HG03571 (cell line): ENCODE data around the gene CCBE1.

ENCODE experiments used
- ATAC-seq: cut with Tn5 transposase; IDR thresholded peaks from one replicate; pipeline ENCODE4 v1.9.1; 2021; ENCODE audit not compliant: unreplicated experiment

The CCBE1 gene

GRCh38 chr18:59509481-59510442 is 187.5 kb downstream of the CCBE1 start:
- ATAC-seq, result no peak

DNA sequence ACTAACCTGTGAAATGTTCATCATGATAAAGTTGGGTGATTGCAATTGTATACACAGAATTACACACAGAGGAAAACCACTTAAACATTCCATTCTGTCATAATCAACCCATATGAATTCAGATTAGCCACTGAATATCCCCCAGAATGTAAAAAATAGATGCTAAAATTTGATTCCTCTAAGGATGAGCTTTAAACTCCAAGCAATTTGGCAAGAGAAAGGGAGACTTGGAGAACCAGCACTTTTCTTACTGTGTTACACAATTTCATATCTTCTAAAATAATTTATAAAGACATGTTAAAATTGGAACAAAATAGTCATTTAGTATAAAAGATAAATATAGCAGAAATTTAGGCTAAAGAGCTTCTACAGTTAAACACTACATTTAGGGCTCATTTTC is 191.9 kb downstream of the CCBE1 start:
- no peak for ATAC-seq

DNA sequence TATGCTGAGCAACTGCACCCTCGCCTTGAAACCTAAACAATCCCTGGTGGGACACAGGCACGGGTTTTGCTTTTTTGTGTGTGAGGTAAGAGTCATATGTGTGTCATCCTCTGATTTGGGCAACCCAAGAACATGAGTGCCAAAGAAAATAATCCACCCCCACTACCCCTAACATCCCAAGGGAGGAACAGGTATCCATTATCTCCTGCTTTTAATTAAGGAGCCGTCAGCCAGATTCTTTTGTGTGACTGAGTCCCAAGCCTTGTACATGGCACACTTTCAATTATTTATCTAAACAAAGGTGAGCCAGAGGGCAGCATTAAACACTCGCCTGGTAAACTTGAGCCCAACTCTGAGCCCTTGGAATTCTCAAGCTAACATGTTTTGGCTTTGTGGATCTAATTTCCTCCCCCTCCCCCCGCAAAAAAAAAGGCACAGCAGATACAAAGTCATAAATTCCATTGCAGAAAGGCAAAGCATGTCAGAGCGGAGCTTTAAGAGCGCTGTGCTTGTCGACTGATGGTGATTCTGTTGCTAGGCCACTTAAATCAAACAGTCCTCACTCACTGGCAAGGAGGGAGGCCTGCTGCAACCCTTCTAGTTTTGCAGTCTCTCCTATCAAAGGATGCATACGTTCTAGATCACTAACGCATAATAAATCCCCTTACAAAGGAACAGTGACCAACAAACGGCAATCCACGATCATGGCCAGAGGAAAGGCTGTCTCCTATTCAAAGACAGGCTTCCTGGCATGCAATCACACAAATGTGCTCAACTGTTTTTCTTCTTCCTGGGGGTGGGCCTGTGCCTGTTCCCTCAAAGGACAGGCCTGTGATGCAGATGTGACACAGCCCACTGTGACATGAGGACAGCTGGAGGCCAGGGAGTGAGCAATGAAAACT is 194.7 kb downstream of the CCBE1 start:
- no peak for ATAC-seq

DNA sequence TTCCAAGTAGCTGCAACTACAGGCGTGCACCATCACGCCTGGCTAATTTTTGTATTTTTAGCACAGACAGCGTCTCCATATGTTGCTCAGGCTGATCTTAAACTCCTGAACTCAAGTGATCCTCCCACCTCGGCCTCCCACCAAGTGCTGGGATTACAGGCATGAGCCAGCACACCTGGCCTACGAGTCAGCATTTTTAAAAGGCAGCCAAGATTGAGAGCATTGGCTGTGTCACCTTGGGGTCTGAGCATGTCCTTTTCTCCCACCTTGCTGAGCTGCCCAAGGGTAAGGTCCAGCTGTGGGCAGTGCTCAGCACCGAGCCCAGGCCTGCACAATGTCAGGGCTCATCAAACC is 195.3 kb downstream of the CCBE1 start:
- no peak for ATAC-seq

- ATAC-seq, result no peak
Observed at GRCh38 chr18:59500765-59501164, 196.5 kb downstream of the CCBE1 start.

GRCh38 chr18:59498506-59499086 is 198.6 kb downstream of the CCBE1 start:
- no peak for ATAC-seq

GRCh38 chr18:59492756-59493421 is 204.3 kb downstream of the CCBE1 start:
- ATAC-seq, result no peak

DNA sequence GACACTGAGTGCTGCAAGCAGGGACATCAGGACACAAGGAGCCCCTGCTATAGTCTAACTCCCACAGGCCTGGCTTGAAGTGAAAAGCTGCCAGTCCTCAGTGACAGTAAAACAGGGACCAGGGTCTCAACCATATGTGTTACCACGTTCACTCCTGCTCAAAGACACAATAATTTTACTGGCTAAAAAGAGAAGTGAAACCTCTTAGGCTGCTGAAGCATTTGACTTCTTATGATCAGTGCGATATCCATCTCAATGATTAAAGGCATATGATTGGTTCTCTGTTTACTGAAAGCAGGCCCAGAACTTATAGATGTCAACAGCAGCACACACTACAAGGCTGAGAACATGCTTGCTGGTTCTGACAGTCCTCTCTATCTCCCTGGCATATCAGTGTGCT is 208.3 kb downstream of the CCBE1 start:
- ATAC-seq, result no peak

- no peak for ATAC-seq
Observed at GRCh38 chr18:59485382-59485781, 211.8 kb downstream of the CCBE1 start.

DNA sequence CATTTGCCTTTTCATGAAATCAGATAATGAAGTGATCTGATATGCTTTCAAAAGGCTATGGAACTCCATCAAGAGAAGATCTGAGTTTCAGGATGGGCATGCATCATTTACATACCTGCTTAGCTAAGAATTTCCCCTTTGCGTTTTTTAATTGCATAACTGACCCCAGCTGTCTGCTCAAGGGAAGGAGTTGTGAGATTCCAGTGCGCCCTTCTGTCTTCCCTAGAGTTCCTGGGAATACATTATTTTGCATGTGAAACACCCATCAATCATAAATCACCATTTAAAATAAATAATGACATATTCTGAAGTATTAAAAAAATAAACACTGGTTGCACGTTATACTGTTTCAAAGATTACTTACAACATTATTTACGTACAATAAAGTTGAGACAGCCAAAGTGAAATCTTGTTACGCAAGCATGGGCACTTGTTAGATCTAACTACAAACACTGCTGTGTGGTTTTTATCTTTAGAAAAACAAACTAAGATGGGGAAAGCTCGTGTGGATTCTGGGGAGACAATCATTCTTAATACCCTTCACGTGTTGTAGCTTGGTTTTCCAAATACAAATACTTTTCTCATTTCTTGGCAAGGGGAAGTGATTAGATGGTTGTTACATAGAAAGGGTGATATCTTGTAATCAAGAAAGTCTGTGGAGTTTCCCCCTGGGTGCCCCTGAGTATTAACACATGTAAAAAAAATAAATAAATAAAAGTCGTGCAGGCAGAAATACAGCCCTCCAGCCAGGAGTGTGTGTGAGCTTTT is 212.5 kb downstream of the CCBE1 start:
- no peak for ATAC-seq

GRCh38 chr18:59484131-59484530 is 213.1 kb downstream of the CCBE1 start:
- no peak for ATAC-seq

DNA sequence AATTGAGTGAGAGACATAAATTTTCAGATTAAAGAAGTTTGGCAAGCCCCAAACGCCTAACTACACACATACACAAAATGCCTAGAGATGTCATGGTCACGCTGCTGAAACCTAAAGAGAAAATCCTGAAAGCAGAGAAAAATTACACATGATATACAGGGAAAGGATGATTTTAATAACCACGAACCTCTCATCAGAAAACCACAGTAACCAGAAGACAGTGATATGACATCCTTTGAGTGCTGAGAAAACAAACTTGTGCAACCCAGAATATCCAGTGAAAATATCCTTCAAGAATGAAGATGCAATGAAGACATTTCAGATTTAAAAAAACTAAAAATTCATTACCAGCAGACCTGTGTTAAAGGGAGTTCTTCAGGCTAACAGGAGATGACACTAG is 215.8 kb downstream of the CCBE1 start:
- ATAC-seq, result no peak

- ATAC-seq, result no peak
Observed at GRCh38 chr18:59479776-59480175, 217.4 kb downstream of the CCBE1 start.

- no peak for ATAC-seq
Observed at GRCh38 chr18:59478591-59478990, 218.6 kb downstream of the CCBE1 start.

- ATAC-seq, result no peak
Observed at GRCh38 chr18:59477849-59478248, 219.4 kb downstream of the CCBE1 start.

- ATAC-seq, result no peak
Observed at GRCh38 chr18:59470561-59471121, 226.6 kb downstream of the CCBE1 start.

DNA sequence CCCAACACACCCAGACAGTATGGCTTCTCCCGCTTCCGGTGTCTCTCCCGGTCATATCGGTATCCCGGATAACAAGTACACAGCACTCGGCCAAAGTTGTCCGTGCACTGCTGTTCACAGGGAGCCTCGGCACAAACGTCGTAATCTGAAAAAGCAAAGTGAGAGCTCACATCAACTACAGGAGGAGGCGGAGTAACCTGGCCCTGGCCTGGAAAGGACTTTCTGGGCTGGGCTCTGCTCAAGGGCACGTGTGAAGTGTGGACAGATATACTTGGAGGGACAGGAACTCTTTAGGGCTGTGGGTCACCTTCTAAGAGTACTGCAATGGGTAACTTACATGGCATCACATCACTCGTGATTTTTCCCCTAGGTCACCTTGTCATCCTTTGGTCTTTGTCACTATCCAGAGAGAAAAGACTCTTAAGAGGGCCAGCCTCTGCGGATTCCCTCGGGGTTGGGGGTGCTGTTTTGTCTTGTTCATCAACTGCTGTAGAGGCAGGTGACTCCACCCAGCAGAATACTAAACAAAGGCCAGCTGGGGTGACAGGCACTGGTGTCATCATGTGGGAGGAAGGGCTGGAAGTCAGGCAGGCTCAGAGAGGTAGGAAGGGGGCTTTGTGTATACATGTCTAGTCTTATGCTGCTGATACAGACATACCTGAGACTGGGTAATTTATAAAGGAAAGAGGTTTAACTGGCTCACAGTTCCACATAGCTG is 227.6 kb downstream of the CCBE1 start:
- no peak for ATAC-seq

- ATAC-seq, result no peak
Observed at GRCh38 chr18:59468821-59469220, 228.4 kb downstream of the CCBE1 start.

DNA sequence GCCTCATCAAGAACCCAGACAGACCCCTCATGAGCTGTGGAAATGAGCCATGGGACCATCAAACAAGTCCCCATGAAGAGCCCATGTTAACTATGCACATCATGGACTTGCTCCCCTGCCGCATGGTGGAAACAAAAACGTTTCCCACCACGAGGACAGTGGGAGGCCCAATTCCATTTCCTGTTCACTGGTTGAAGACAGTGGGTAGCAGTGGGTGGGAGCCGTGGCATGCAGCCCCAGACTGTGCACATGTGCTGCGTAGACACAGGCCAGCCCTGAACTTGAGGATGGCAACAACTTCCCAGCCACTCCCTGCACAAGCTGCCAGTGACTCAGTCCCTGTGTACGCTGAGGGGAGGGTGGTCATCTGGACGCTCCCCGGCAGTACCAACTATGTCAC is 229.7 kb downstream of the CCBE1 start:
- no peak for ATAC-seq
